SK-N-SH (cell line): ENCODE measurements around the gene UNC5B. TPM values are rescaled to one million over a fixed set of nuclear protein-coding genes. Genes with fewer than 3 reads are reported as not detected.

ENCODE experiments used
- CTCF ChIA-PET: fragments of 300-600, 350-600 bp; formaldehyde crosslinking; extraction: SDS; loops from one replicate; lab custom pipeline; 2021; lab: Yijun Ruan, JAX
- POLR2A ChIA-PET: fragments of 350-600 bp; sonication (Branson Sonifier 250); formaldehyde crosslinking; extraction: SDS; loops from one replicate; lab custom pipeline; 2020; ENCODE audit warnings: antibody characterized with exemption, inconsistent platforms; lab: Yijun Ruan, JAX
- DNase-seq: peaks from one replicate; pipeline ENCODE4 v3.0.0; 2012
- H2AFZ ChIP-seq: fragments of 200-600 bp; sonication (generic); 2 replicates; pipeline ENCODE4 v1.8.1; 2016; ENCODE audit warnings: antibody characterized with exemption, mild to moderate bottlenecking, low read depth
- H3F3A ChIP-seq: fragments of 200-600 bp; sonication (generic); replicated peaks from 2 replicates; pipeline ENCODE3; 2016; ENCODE audit warnings: antibody characterized with exemption, mild to moderate bottlenecking; ENCODE audit not compliant: insufficient read depth
- H3K27ac ChIP-seq, 2 experiments: fragments of 200-500 bp in 1 of 2; fragments of 200-600 bp in 1 of 2; sonication (Bioruptor generic) in 1 of 2; sonication (generic), shearing (Covaris generic) in 1 of 2; 2 replicates each; pipeline versions ENCODE4 v1.5.1 to v1.6.1; 2014 to 2016; ENCODE audit warnings: low read depth in 2 of 2, inconsistent platforms in 1 of 2, low read length in 1 of 2, mild to moderate bottlenecking in 1 of 2, mixed read lengths in 1 of 2
- H3K27me3 ChIP-seq: fragments of 200-600 bp; sonication (generic), shearing (Covaris generic); 2 replicates; pipeline ENCODE4 v1.6.1; 2016; ENCODE audit warnings: mixed run types; ENCODE audit not compliant: insufficient read depth
- H3K36me3 ChIP-seq, 2 experiments: fragments of 200-500 bp in 1 of 2; fragments of 200-600 bp in 1 of 2; sonication (Bioruptor generic) in 1 of 2; sonication (generic) in 1 of 2; replicated peaks in 1 of 2; 2 replicates each; pipeline versions ENCODE3 to v1.5.1; 2014 to 2016; ENCODE audit warnings: low read length in 1 of 2, mild to moderate bottlenecking in 1 of 2; ENCODE audit not compliant: insufficient read depth in 2 of 2, control insufficient read depth in 1 of 2
- H3K4me1 ChIP-seq, 2 experiments: fragments of 200-500 bp in 1 of 2; fragments of 200-600 bp in 1 of 2; sonication (Bioruptor generic) in 1 of 2; sonication (generic), shearing (Covaris generic) in 1 of 2; 2 replicates each; pipeline versions ENCODE4 v1.5.1 to v1.6.1; 2014 to 2016; ENCODE audit warnings: low read depth in 1 of 2, low read length in 1 of 2, mixed run types in 1 of 2; ENCODE audit not compliant: insufficient read depth in 2 of 2, control insufficient read depth in 1 of 2
- H3K4me2 ChIP-seq: fragments of 200-600 bp; sonication (generic), shearing (Covaris generic); 2 replicates; pipeline ENCODE4 v1.6.1; 2017; ENCODE audit warnings: mixed run types
- H3K4me3 ChIP-seq, 2 experiments: fragments of 200-500 bp in 1 of 2; fragments of 200-600 bp in 1 of 2; sonication (Bioruptor generic) in 1 of 2; sonication (generic), shearing (Covaris generic) in 1 of 2; 2 replicates each; pipeline versions ENCODE4 v1.5.1 to v1.8.1; 2014 to 2016; ENCODE audit warnings: low read depth in 2 of 2, inconsistent platforms in 1 of 2, low read length in 1 of 2, mild to moderate bottlenecking in 1 of 2, mixed read lengths in 1 of 2, moderate library complexity in 1 of 2
- H3K79me2 ChIP-seq: fragments of 200-600 bp; sonication (generic); 2 replicates; pipeline ENCODE4 v1.8.1; 2017; ENCODE audit warnings: mild to moderate bottlenecking; ENCODE audit not compliant: insufficient read depth
- H3K9ac ChIP-seq: fragments of 200-600 bp; sonication (generic); 2 replicates; pipeline ENCODE4 v1.6.1; 2017; ENCODE audit warnings: mixed run types
- H3K9me2 ChIP-seq: fragments of 200-600 bp; sonication (generic); 2 replicates; pipeline ENCODE4 v1.6.1; 2017; ENCODE audit warnings: mixed run types
- H3K9me3 ChIP-seq: fragments of 200-600 bp; sonication (generic); 2 replicates; pipeline ENCODE4 v1.6.1; 2017; ENCODE audit warnings: mixed run types, mild to moderate bottlenecking, moderate library complexity
- H4K20me1 ChIP-seq: fragments of 200-600 bp; sonication (generic); 2 replicates; pipeline ENCODE4 v1.6.1; 2017; ENCODE audit warnings: mild to moderate bottlenecking, mixed run types; ENCODE audit not compliant: insufficient read depth
- ELF1 ChIP-seq: IDR thresholded peaks from 2 replicates; pipeline ENCODE4 v1.4.0; 2012
- FOXJ3 ChIP-seq: sonication (generic); formaldehyde crosslinking; IDR thresholded peaks from 2 replicates; pipeline ENCODE4 v1.5.1; 2020; ENCODE audit warnings: mild to moderate bottlenecking, missing genetic modification reagents
- FOXM1 ChIP-seq: IDR thresholded peaks from 2 replicates; pipeline ENCODE4 v1.4.0; 2012; ENCODE audit warnings: low read depth, mild to moderate bottlenecking
- GABPA ChIP-seq: IDR thresholded peaks from 2 replicates; pipeline ENCODE4 v1.4.0; 2012; ENCODE audit warnings: low read depth, mild to moderate bottlenecking
- GATA2 ChIP-seq: sonication (generic); formaldehyde crosslinking; IDR thresholded peaks from 2 replicates; pipeline ENCODE4 v1.5.0; 2020; ENCODE audit warnings: mild to moderate bottlenecking, missing genetic modification reagents
- JUND ChIP-seq: IDR thresholded peaks from 2 replicates; pipeline ENCODE4 v1.4.0; 2012
- MAX ChIP-seq: IDR thresholded peaks from 2 replicates; pipeline ENCODE4 v1.4.0; 2012; ENCODE audit warnings: low read depth
- MEF2A ChIP-seq: IDR thresholded peaks from 2 replicates; pipeline ENCODE4 v1.4.0; 2012; ENCODE audit warnings: low read depth, borderline replicate concordance
- MXI1 ChIP-seq: IDR thresholded peaks from 2 replicates; pipeline ENCODE4 v1.6.1; 2012; ENCODE audit warnings: mild to moderate bottlenecking, low read depth, low read length, improper control_type of control experiment
- NRF1 ChIP-seq: IDR thresholded peaks from 2 replicates; pipeline ENCODE4 v1.6.1; 2012; ENCODE audit warnings: low read depth, mild to moderate bottlenecking, low read length
- RAD21 ChIP-seq: IDR thresholded peaks from 2 replicates; pipeline ENCODE4 v1.6.1; 2012; ENCODE audit warnings: mild to moderate bottlenecking, low read length
- RFX5 ChIP-seq: IDR thresholded peaks from 2 replicates; pipeline ENCODE4 v1.6.1; 2012; ENCODE audit warnings: mild to moderate bottlenecking, improper control_type of control experiment, low read length
- RXRA ChIP-seq: IDR thresholded peaks from 2 replicates; pipeline ENCODE4 v1.4.0; 2012; ENCODE audit warnings: low read depth, mild to moderate bottlenecking, borderline replicate concordance
- SIN3A ChIP-seq: IDR thresholded peaks from 2 replicates; pipeline ENCODE4 v1.6.1; 2012; ENCODE audit warnings: low read depth, mild to moderate bottlenecking, low read length, moderate library complexity, borderline replicate concordance
- SMC3 ChIP-seq: IDR thresholded peaks from 2 replicates; pipeline ENCODE4 v1.6.1; 2012; ENCODE audit warnings: low read depth, low read length, improper control_type of control experiment
- TAF1 ChIP-seq: IDR thresholded peaks from 2 replicates; pipeline ENCODE4 v1.6.1; 2012; ENCODE audit warnings: low read depth, mild to moderate bottlenecking, low read length, moderate library complexity, borderline replicate concordance
- TCF12 ChIP-seq: IDR thresholded peaks from 2 replicates; pipeline ENCODE4 v1.4.0; 2012
- TEAD4 ChIP-seq: IDR thresholded peaks from 2 replicates; pipeline ENCODE4 v1.4.0; 2012; ENCODE audit warnings: mild to moderate bottlenecking, borderline replicate concordance; ENCODE audit not compliant: insufficient read depth
- USF1 ChIP-seq: IDR thresholded peaks from 2 replicates; pipeline ENCODE4 v1.4.0; 2012; ENCODE audit warnings: low read depth, borderline replicate concordance
- USF2 ChIP-seq: fragments of 150-350 bp; IDR thresholded peaks from 2 replicates; pipeline ENCODE4 v1.6.1; 2017; ENCODE audit warnings: antibody characterized with exemption, low read length, low read depth, borderline replicate concordance
- YY1 ChIP-seq: IDR thresholded peaks from 2 replicates; pipeline ENCODE4 v1.4.0; 2012; ENCODE audit warnings: low read depth, mild to moderate bottlenecking
- ZBTB33 ChIP-seq: IDR thresholded peaks from 2 replicates; pipeline ENCODE4 v1.4.0; 2012; ENCODE audit warnings: low read depth, borderline replicate concordance
- WGBS: methylation state at CpG from one replicate; pipeline ENCODE4 v1.1.6; 2017; ENCODE audit warnings: low lambda C conversion rate; 5-methylcytosine and 5-hydroxymethylcytosine counted together
- polyA plus RNA-seq, 3 experiments: library from polyadenylated mRNA; depleted of rRNA; stranded (reverse); fragments of >200 nt; gene quantifications; 2 replicates each; pipeline ENCODE4 v1.2.3, GENCODE V29; 2012

The UNC5B gene
- polyA plus RNA-seq, 1 of the 3 experiments (the other 2 are of a cell fraction), result 13.8 TPM

GRCh38 chr10:71185209-71185608, 27.2 kb upstream of the UNC5B start:
- no peak overlapping the region for H3K27ac ChIP-seq
- no peaks in the 10 kb centered on the region for H3K36me3 ChIP-seq
- peaks cover 6% of the 10 kb centered on the region for H3K27me3 ChIP-seq
- WGBS, result 37% methylated on average over 4 of the region's 4 CpGs
- H3K79me2 ChIP-seq, result no peaks in the 10 kb centered on the region
- no peaks in the 10 kb centered on the region for H3K9me2 ChIP-seq
- H3K4me1 ChIP-seq, result no peaks in the 10 kb centered on the region; a peak in 1 of 4 replicates
- ChIA-PET POLR2A (no interaction called here), CTCF (interaction anchor here (0.9 kb wide), 1 partner anchor 23 kb away, joined by 4 read pairs; no protein-coding TSS in a partner anchor)
- TF ChIP-seq GABPA, result no peak
- TF ChIP-seq TCF12, result no peak
- no peak for TF ChIP-seq RFX5
- TF ChIP-seq USF2, result no peak
- TF ChIP-seq JUND, result no peak
- no peak for TF ChIP-seq RAD21
- no peak for TF ChIP-seq TAF1
- TF ChIP-seq TEAD4, result no peak
- TF ChIP-seq MEF2A, result no peak
- no peak for TF ChIP-seq RXRA
- no peak for TF ChIP-seq ELF1
- no peak for TF ChIP-seq ZBTB33
- TF ChIP-seq FOXM1, result no peak
- no peak for TF ChIP-seq GATA2 (CRISPR knock-in tag)
- no peak for TF ChIP-seq MAX
- TF ChIP-seq SIN3A, result no peak
- TF ChIP-seq MXI1, result no peak
- TF ChIP-seq NRF1, result no peak
- H3K9ac ChIP-seq, result no peak overlapping the region
- no peaks in the 10 kb centered on the region for H3K9me3 ChIP-seq
- no peaks in the 10 kb centered on the region for H4K20me1 ChIP-seq
- DNase-seq, result no peak
- H2AFZ ChIP-seq, result no peak overlapping the region
- no peak overlapping the region for H3K4me3 ChIP-seq
- no peaks in the 10 kb centered on the region for H3F3A ChIP-seq
- no peak overlapping the region for H3K4me2 ChIP-seq

- H3K9ac ChIP-seq, result no peak overlapping the region
- no peaks in the 10 kb centered on the region for H4K20me1 ChIP-seq
- H3K9me3 ChIP-seq, result no peaks in the 10 kb centered on the region
- H2AFZ ChIP-seq, result no peak overlapping the region
- no peaks in the 10 kb centered on the region for H3K9me2 ChIP-seq
- CTCF ChIA-PET, result interaction anchor here (1.4 kb wide), 1 partner anchor 11 kb away, joined by 4 read pairs; no protein-coding TSS in a partner anchor
- WGBS, result 81% methylated on average over 10 of the region's 11 CpGs
- POLR2A ChIA-PET, result no interaction called here
- H3F3A ChIP-seq, result no peaks in the 10 kb centered on the region
- peaks cover 6% of the 10 kb centered on the region for H3K27me3 ChIP-seq
- H3K4me3 ChIP-seq, result no peak overlapping the region
- H3K4me1 ChIP-seq, result peaks cover 0 to 10% of the 10 kb centered on the region in 2 experiments; a peak in 1 of 4 replicates
- H3K27ac ChIP-seq, result no peak overlapping the region
- DNase-seq, result no peak
- no peaks in the 10 kb centered on the region for H3K36me3 ChIP-seq
- no peaks in the 10 kb centered on the region for H3K79me2 ChIP-seq
- H3K4me2 ChIP-seq, result no peak overlapping the region
- TF ChIP-seq SIN3A (no peak), FOXJ3 (CRISPR knock-in tag) (no peak), USF1 (no peak), SMC3 (no peak), ELF1 (no peak), ZBTB33 (no peak), TAF1 (no peak), YY1 (no peak)
These were observed 25.2 kb upstream of the UNC5B start for GRCh38 chr10:71187197-71187596.
